ENCODE measurements around the gene SUSD2. TPM values are rescaled to one million over a fixed set of nuclear protein-coding genes. Genes with fewer than 3 reads are reported as not detected.
"Not testable (repeated sequence)": the region's sequence is repeated elsewhere in the genome, so short reads cannot be mapped to it uniquely, and the experiment has no call there.

SUSD2 gene
- total RNA-seq = 1 to 10 TPM; 3.3 to 10.0 (median 4.2) TPM

GRCh38 chr22:24181088-24181995 lies at the start of gene SUSD2:
TSS of gene SUSD2 (plus strand) at chr22:24181487. CDS start at chr22:24181520, 33 bp downstream.
- Histone ChIP-seq H3K27ac (replicated peaks in 1 of 4) (peak within 1 kb of the TSS; percentile 32 to 62 (median 44)), H3K9me3 (no peaks in the 10 kb centered on the region), H3K36me3 (peaks cover 0 to 28% (median 15%) of the 10 kb centered on the region in 4 donors), H3K4me1 (peaks cover 26 to 62% (median 52%) of the 10 kb centered on the region in 4 donors), H3K27me3 (no peaks in the 10 kb centered on the region), H3K4me3 (peak within 1 kb of the TSS; percentile 2 to 35 (median 16))
- intact Hi-C loops (cut with DNase I) = no loop called here
- no peak for DNase-seq (ENCODE audit: extremely low spot score)
- WGBS = 84% methylated on average over 18 of the region's 35 CpGs
- no peak for TF ChIP-seq POLR2A (IDR thresholded peaks at IDR 0.05; ENCODE audit: low read depth)
- no peak for TF ChIP-seq EP300 (IDR thresholded peaks at IDR 0.05)
- TF ChIP-seq POLR2AphosphoS5 (IDR thresholded peaks at IDR 0.05) = no peak
- no peak for TF ChIP-seq CTCF (IDR thresholded peaks at IDR 0.05)

- 70% methylated on average over 11 of the region's 11 CpGs for WGBS
- Histone ChIP-seq H3K36me3 (peaks cover 0 to 62% (median 51%) of the 10 kb centered on the region in 4 donors), H3K4me3 (no peak overlapping the region), H3K27me3 (no peaks in the 10 kb centered on the region), H3K9me3 (no peaks in the 10 kb centered on the region), H3K4me1 (peaks cover 13 to 38% (median 25%) of the 10 kb centered on the region in 4 donors), H3K27ac (replicated peaks in 1 of 4) (no peak overlapping the region)
- DNase-seq (ENCODE audit: extremely low spot score) = no peak
- no peak for TF ChIP-seq EP300 (IDR thresholded peaks at IDR 0.05)
- peak; percentile 64 to 81 (median 69) for TF ChIP-seq CTCF (IDR thresholded peaks at IDR 0.05)
- no peak for TF ChIP-seq POLR2A (IDR thresholded peaks at IDR 0.05; ENCODE audit: low read depth)
- peak in 1 of 2 donors; percentile 23 for TF ChIP-seq POLR2AphosphoS5 (IDR thresholded peaks at IDR 0.05)
- intact Hi-C loops (cut with DNase I) = loop anchor here (2.0 kb wide), 1 partner anchor 41 kb away; no protein-coding TSS in a partner anchor
Measured at GRCh38 chr22:24133187-24133965, 47.9 kb upstream of the SUSD2 start.

- intact Hi-C loops (cut with DNase I) = no loop called here
- Histone ChIP-seq H3K4me1 (peaks cover 19 to 47% (median 33%) of the 10 kb centered on the region in 4 donors), H3K4me3 (no peak overlapping the region), H3K27me3 (no peaks in the 10 kb centered on the region), H3K27ac (replicated peaks in 1 of 4) (no peak overlapping the region), H3K36me3 (peaks cover 0 to 55% (median 46%) of the 10 kb centered on the region in 4 donors), H3K9me3 (no peaks in the 10 kb centered on the region)
- no peak for DNase-seq (ENCODE audit: extremely low spot score)
- 68% methylated on average over 14 of the region's 22 CpGs for WGBS
- TF ChIP-seq EP300 (IDR thresholded peaks at IDR 0.05) = no peak
- no peak for TF ChIP-seq POLR2AphosphoS5 (IDR thresholded peaks at IDR 0.05)
- TF ChIP-seq CTCF (IDR thresholded peaks at IDR 0.05) = no peak
- no peak for TF ChIP-seq POLR2A (IDR thresholded peaks at IDR 0.05; ENCODE audit: low read depth)
Measured at GRCh38 chr22:24134090-24134846, 47.0 kb upstream of the SUSD2 start.

- H3K27me3 ChIP-seq; DNase-seq (ENCODE audit: extremely low spot score); H3K9me3 ChIP-seq; intact Hi-C loops (cut with DNase I); H3K4me3 ChIP-seq: not testable (repeated sequence)
- Histone ChIP-seq H3K27ac (replicated peaks in 1 of 4) (peak overlapping the region in 1 of 4 donors; percentile 65), H3K36me3 (peaks cover 0 to 39% (median 24%) of the 10 kb centered on the region in 4 donors), H3K4me1 (peaks cover 37 to 69% (median 56%) of the 10 kb centered on the region in 4 donors)
- WGBS = 87% methylated on average over 6 of the region's 6 CpGs
Measured at GRCh38 chr22:24136533-24136932, 44.8 kb upstream of the SUSD2 start.
